ENCODE results near the gene UTF1.

- TF ChIP-seq CTCF (IDR thresholded peaks at IDR 0.05; ENCODE audit: poor library complexity, severe bottlenecking) = no peak
- no peak for TF ChIP-seq EP300 (conservative IDR thresholded peaks at IDR 0.05; ENCODE audit: poor library complexity, severe bottlenecking)
- no peak for TF ChIP-seq REST (IDR thresholded peaks at IDR 0.05; ENCODE audit: borderline replicate concordance)
- no peak for TF ChIP-seq POLR2AphosphoS5 (IDR thresholded peaks at IDR 0.05)
- no peak for TF ChIP-seq EZH2 (IDR thresholded peaks at IDR 0.05; ENCODE audit: borderline replicate concordance, insufficient read depth, low read length, poor library complexity, severe bottlenecking)
These were observed 44.1 kb upstream of the UTF1 start for GRCh38 chr10:133185916-133186315.
